OCI-LY7 (cell line): Measurements from ENCODE around the gene SRGN. TPM values are rescaled to one million over a fixed set of nuclear protein-coding genes. Genes with fewer than 3 reads are reported as not detected.

Source experiments
- BruUV-seq: library from RNA; stranded (reverse); fragments of 400-500 nt; replicated peaks from 2 replicates; lab custom pipeline; 2021; lab: Mats Ljungman, UMichigan
- CTCF ChIA-PET: fragments of 300-600 bp; sonication (Branson Sonifier 250); formaldehyde crosslinking; loops from one replicate; lab custom pipeline; 2022; ENCODE audit warnings: antibody characterized with exemption; ENCODE audit not compliant: unreplicated experiment; lab: Charles Lee
- POLR2A ChIA-PET: fragments of 300-600 bp; sonication (Branson Sonifier 250); formaldehyde crosslinking; loops from one replicate; lab custom pipeline; 2022; ENCODE audit warnings: antibody characterized with exemption; lab: Charles Lee
- DNase-seq: peaks from one replicate; pipeline ENCODE4 v3.0.0-alpha.2; 2015; ENCODE audit warnings: low spot score
- H2AFZ ChIP-seq: fragments of 200-600 bp; sonication (generic), shearing (Covaris generic); 2 replicates; pipeline ENCODE4 v1.6.1; 2014; ENCODE audit warnings: mild to moderate bottlenecking, antibody characterized with exemption, low read length, moderate library complexity
- H3K27ac ChIP-seq: fragments of 200-600 bp; sonication (generic); 2 replicates; pipeline ENCODE4 v1.5.1; 2014; ENCODE audit warnings: mixed run types, low read depth, mild to moderate bottlenecking, moderate library complexity, low read length, inconsistent platforms; ENCODE audit not compliant: poor library complexity, severe bottlenecking
- H3K36me3 ChIP-seq: fragments of 200-600 bp; sonication (generic); 2 replicates; pipeline ENCODE4 v1.6.1; 2014; ENCODE audit warnings: mild to moderate bottlenecking, antibody characterized with exemption, low read length, moderate library complexity, mixed read lengths; ENCODE audit not compliant: insufficient read depth
- H3K4me1 ChIP-seq: fragments of 200-600 bp; sonication (generic); 2 replicates; pipeline ENCODE4 v1.5.1; 2014; ENCODE audit warnings: mild to moderate bottlenecking, low read length; ENCODE audit not compliant: insufficient read depth, poor library complexity, severe bottlenecking
- H3K4me2 ChIP-seq: fragments of 200-600 bp; sonication (generic); 2 replicates; pipeline ENCODE4 v1.6.1; 2014; ENCODE audit warnings: mild to moderate bottlenecking, low read length
- H3K4me3 ChIP-seq: fragments of 200-600 bp; sonication (generic); 2 replicates; pipeline ENCODE4 v1.5.1; 2014; ENCODE audit warnings: mild to moderate bottlenecking, low read depth, low read length; ENCODE audit not compliant: poor library complexity, severe bottlenecking
- H3K79me2 ChIP-seq: fragments of 200-600 bp; sonication (generic); 2 replicates; pipeline ENCODE4 v1.6.1; 2016; ENCODE audit warnings: low read depth, mild to moderate bottlenecking, low read length, moderate library complexity, mixed read lengths; ENCODE audit not compliant: insufficient read depth
- H3K9me2 ChIP-seq: fragments of 200-600 bp; sonication (generic); 2 replicates; pipeline ENCODE4 v1.6.1; 2016; ENCODE audit warnings: mild to moderate bottlenecking, low read length, mixed read lengths; ENCODE audit not compliant: insufficient read depth
- H3K9me3 ChIP-seq: fragments of 200-600 bp; sonication (generic); 2 replicates; pipeline ENCODE4 v1.6.1; 2014; ENCODE audit warnings: mild to moderate bottlenecking, mixed run types, low read length, mixed read lengths
- H4K20me1 ChIP-seq: fragments of 200-600 bp; sonication (generic); 2 replicates; pipeline ENCODE4 v1.6.1; 2014; ENCODE audit warnings: mild to moderate bottlenecking, antibody characterized with exemption, low read length, moderate library complexity, mixed read lengths; ENCODE audit not compliant: insufficient read depth
- CTCF ChIP-seq: fragments of 200-600 bp; sonication (generic); conservative IDR thresholded peaks from 2 replicates; pipeline ENCODE4 v1.5.1; 2014; ENCODE audit warnings: mild to moderate bottlenecking, antibody characterized with exemption, low read length, moderate library complexity, mixed read lengths
- EZH2phosphoT487 ChIP-seq: fragments of 200-600 bp; sonication (generic); IDR thresholded peaks from 2 replicates; pipeline ENCODE4 v1.6.1; 2018; ENCODE audit warnings: low read depth, borderline replicate concordance, mild to moderate bottlenecking, mixed run types, antibody characterized with exemption, low read length, moderate library complexity, mixed read lengths
- intact Hi-C: fragments of 100-400 bp; cut with micrococcal nuclease; formaldehyde crosslinking; loops from one replicate; pipeline ENCODE4 v1.10.0; 2022; ENCODE audit not compliant: unreplicated experiment
- total RNA-seq, 2 experiments: library from RNA; depleted of rRNA in 1 of 2; stranded (reverse); fragments of >200 nt in 1 of 2; shearing (Covaris generic) in 1 of 2; gene quantifications; 2 replicates each; pipeline ENCODE4 v1.2.3, GENCODE V29; 2014 to 2022

The SRGN gene
- total RNA-seq, 2 experiments from 2014 or later: 5.8 to 16.3 TPM

GRCh38 chr10:69078311-69078710 lies 9.6 kb upstream of the SRGN start:
- no peaks in the 10 kb centered on the region for H4K20me1 ChIP-seq
- intact Hi-C loops: no loop called here
- no peaks in the 10 kb centered on the region for H3K9me3 ChIP-seq
- POLR2A ChIA-PET: interaction anchor here (0.6 kb wide), 1 partner anchor 49 kb away, joined by 4 read pairs; no protein-coding TSS in a partner anchor
- H3K4me3 ChIP-seq: no peak overlapping the region
- no peak overlapping the region for H3K4me2 ChIP-seq
- no TSS peak for BruUV-seq
- no peak for DNase-seq
- H3K27ac ChIP-seq: no peak overlapping the region
- no peaks in the 10 kb centered on the region for H3K79me2 ChIP-seq
- H3K4me1 ChIP-seq: peaks cover 3% of the 10 kb centered on the region
- H2AFZ ChIP-seq: no peak overlapping the region
- TF ChIP-seq CTCF (no peak), EZH2phosphoT487 (no peak)
- CTCF ChIA-PET: no interaction called here
- no peaks in the 10 kb centered on the region for H3K9me2 ChIP-seq
- H3K36me3 ChIP-seq: no peaks in the 10 kb centered on the region

GRCh38 chr10:69080226-69080625 lies 7.7 kb upstream of the SRGN start:
- intact Hi-C loops: no loop called here
- no peak for DNase-seq
- Histone ChIP-seq H3K4me2 (no peak overlapping the region), H3K4me1 (no peaks in the 10 kb centered on the region), H3K27ac (no peak overlapping the region), H3K36me3 (no peaks in the 10 kb centered on the region), H4K20me1 (no peaks in the 10 kb centered on the region), H2AFZ (no peak overlapping the region), H3K9me3 (no peaks in the 10 kb centered on the region), H3K4me3 (no peak overlapping the region), H3K9me2 (no peaks in the 10 kb centered on the region), H3K79me2 (no peaks in the 10 kb centered on the region)
- POLR2A ChIA-PET: interaction anchor here (0.6 to 0.7 kb wide), 4 partner anchors 15 to 253 kb away, joined by 3 to 7 read pairs (median 4); partner anchors contain the start of gene STOX1
- TF ChIP-seq CTCF: no peak
- TF ChIP-seq EZH2phosphoT487: no peak
- no TSS peak for BruUV-seq
- CTCF ChIA-PET: no interaction called here

GRCh38 chr10:69086001-69086509 lies 1.8 kb upstream of the SRGN start:
- peak overlapping the region; percentile 22; the same call in 1 of the 2 replicates for H3K4me2 ChIP-seq
- no peaks in the 10 kb centered on the region for H3K36me3 ChIP-seq
- TF ChIP-seq EZH2phosphoT487: no peak
- TF ChIP-seq CTCF: no peak
- H4K20me1 ChIP-seq: no peaks in the 10 kb centered on the region
- no peaks in the 10 kb centered on the region for H3K9me3 ChIP-seq
- peak overlapping the region; percentile 79 for H2AFZ ChIP-seq
- H3K9me2 ChIP-seq: no peaks in the 10 kb centered on the region
- ChIA-PET CTCF (no interaction called here), POLR2A (interaction anchor here (0.6 to 1.3 kb wide), 3 partner anchors 20 to 272 kb away, joined by 3 to 5 read pairs (median 4); no protein-coding TSS in a partner anchor)
- H3K4me3 ChIP-seq: peak overlapping the region; percentile 2
- H3K79me2 ChIP-seq: no peaks in the 10 kb centered on the region; the same call in 1 of the 2 replicates
- H3K4me1 ChIP-seq: peaks cover 19% of the 10 kb centered on the region
- H3K27ac ChIP-seq: no peak overlapping the region
- no peak for DNase-seq
- intact Hi-C loops: no loop called here
- BruUV-seq: no TSS peak
